WTC11 (cell line): ENCODE data around the gene ADAM19. TPM values are rescaled to one million over a fixed set of nuclear protein-coding genes. Genes with fewer than 3 reads are reported as not detected.

Source experiments
- ATAC-seq: fragments of 200-7000 bp; cut with Tn5 transposase; 2 replicates; pipeline ENCODE4 v1.10.0; 2021; ENCODE audit warnings: mild to moderate bottlenecking, moderate library complexity
- CTCF ChIA-PET: fragments of 300-600 bp; sonication (Branson Sonifier 250); formaldehyde crosslinking; loops from one replicate; lab custom pipeline; 2021; ENCODE audit warnings: antibody characterized with exemption; lab: Charles Lee
- POLR2A ChIA-PET: fragments of 350-600 bp; sonication (Branson Sonifier 250); formaldehyde crosslinking; loops from one replicate; lab custom pipeline; 2021; ENCODE audit warnings: antibody characterized with exemption; lab: Charles Lee
- DNase-seq: peaks from one replicate; pipeline ENCODE4 v3.0.0; 2021; ENCODE audit warnings: low spot score
- H3K27ac Mint-ChIP-seq: 2 replicates; pipeline ENCODE4 v1.8.0; 2021; ENCODE audit warnings: mixed read lengths
- H3K27me3 Mint-ChIP-seq: 2 replicates; pipeline ENCODE4 v1.8.0; 2021; ENCODE audit warnings: low read depth, mild to moderate bottlenecking, moderate library complexity, mixed read lengths
- H3K36me3 Mint-ChIP-seq: 2 replicates; pipeline ENCODE4 v1.8.0; 2021; ENCODE audit warnings: mixed read lengths
- H3K4me1 Mint-ChIP-seq: 2 replicates; pipeline ENCODE4 v1.8.0; 2022; ENCODE audit warnings: mixed read lengths
- H3K4me3 Mint-ChIP-seq: 2 replicates; pipeline ENCODE4 v1.8.0; 2021; ENCODE audit warnings: mild to moderate bottlenecking, moderate library complexity, mixed read lengths
- H3K9me3 Mint-ChIP-seq: 2 replicates; pipeline ENCODE4 v1.8.0; 2021; ENCODE audit warnings: mixed read lengths
- ATF1 ChIP-seq: sonication (generic); formaldehyde crosslinking; IDR thresholded peaks from 2 replicates; pipeline ENCODE4 v1.8.1; 2023; ENCODE audit warnings: mild to moderate bottlenecking, moderate library complexity, missing genetic modification reagents
- ATF2 ChIP-seq: sonication (generic); formaldehyde crosslinking; IDR thresholded peaks from 2 replicates; pipeline ENCODE4 v1.8.1; 2022; ENCODE audit warnings: low read depth, missing genetic modification reagents, borderline replicate concordance
- ATF6 ChIP-seq: sonication (generic); formaldehyde crosslinking; IDR thresholded peaks from 2 replicates; pipeline ENCODE4 v1.8.1; 2023; ENCODE audit warnings: mild to moderate bottlenecking, missing genetic modification reagents
- CDX4 ChIP-seq: fragments of 250-450 bp; sonication (Bioruptor Pico); IDR thresholded peaks from 2 replicates; pipeline ENCODE4 v1.9.0; 2021; ENCODE audit warnings: moderate library complexity, mild to moderate bottlenecking, inconsistent platforms, borderline replicate concordance
- JAZF1 ChIP-seq: fragments of 250-450 bp; sonication (Bioruptor Pico); IDR thresholded peaks from 2 replicates; pipeline ENCODE4 v1.9.0; 2021; ENCODE audit warnings: moderate library complexity, mild to moderate bottlenecking, inconsistent platforms
- MXD4 ChIP-seq: fragments of 250-450 bp; sonication (Bioruptor Pico); IDR thresholded peaks from 2 replicates; pipeline ENCODE4 v1.8.0; 2021; ENCODE audit warnings: mild to moderate bottlenecking, moderate library complexity, borderline replicate concordance
- NFATC4 ChIP-seq: fragments of 250-450 bp; sonication (Bioruptor Pico); IDR thresholded peaks from 2 replicates; pipeline ENCODE4 v1.9.0; 2021; ENCODE audit warnings: mild to moderate bottlenecking
- NFYB ChIP-seq: sonication (generic); formaldehyde crosslinking; conservative IDR thresholded peaks from 2 replicates; pipeline ENCODE4 v1.8.0; 2022; ENCODE audit warnings: low read depth, missing genetic modification reagents
- SMAD4 ChIP-seq: sonication (generic); formaldehyde crosslinking; IDR thresholded peaks from 2 replicates; pipeline ENCODE4 v1.8.0; 2022; ENCODE audit warnings: mild to moderate bottlenecking, missing genetic modification reagents
- TCF7 ChIP-seq: sonication (generic); formaldehyde crosslinking; IDR thresholded peaks from 2 replicates; pipeline ENCODE4 v1.8.0; 2022; ENCODE audit warnings: mild to moderate bottlenecking, low read depth, missing genetic modification reagents, moderate library complexity
- USF1 ChIP-seq: sonication (generic); formaldehyde crosslinking; IDR thresholded peaks from 2 replicates; pipeline ENCODE4 v1.8.0; 2022; ENCODE audit warnings: mild to moderate bottlenecking, missing genetic modification reagents
- ZBTB43 ChIP-seq: sonication (generic); formaldehyde crosslinking; IDR thresholded peaks from 2 replicates; pipeline ENCODE4 v1.8.1; 2023; ENCODE audit warnings: mild to moderate bottlenecking, missing genetic modification reagents
- ZMAT4 ChIP-seq: fragments of 250-450 bp; sonication (Bioruptor Pico); IDR thresholded peaks from 2 replicates; pipeline ENCODE4 v1.9.0; 2021; ENCODE audit warnings: mild to moderate bottlenecking
- ZNF121 ChIP-seq: sonication (generic); formaldehyde crosslinking; IDR thresholded peaks from 2 replicates; pipeline ENCODE4 v1.8.0; 2023; ENCODE audit warnings: missing genetic modification reagents
- ZNF281 ChIP-seq: sonication (generic); formaldehyde crosslinking; IDR thresholded peaks from 2 replicates; pipeline ENCODE4 v1.8.0; 2023; ENCODE audit warnings: mild to moderate bottlenecking, missing genetic modification reagents
- ZNF423 ChIP-seq: fragments of 250-450 bp; sonication (Bioruptor Pico); IDR thresholded peaks from 2 replicates; pipeline ENCODE4 v2.1.2; 2022; ENCODE audit warnings: mild to moderate bottlenecking, moderate library complexity
- ZSCAN18 ChIP-seq: fragments of 250-450 bp; sonication (Bioruptor Pico); IDR thresholded peaks from 2 replicates; pipeline ENCODE4 v2.1.2; 2022; ENCODE audit warnings: mild to moderate bottlenecking, moderate library complexity
- total RNA-seq: library from RNA; stranded (reverse); gene quantifications from 3 replicates; pipeline ENCODE4 v1.2.3, GENCODE V29; 2021

The ADAM19 gene
- total RNA-seq, 1 experiment from 2014 or later, result 28.6 TPM

- TF ChIP-seq ZMAT4 (CRISPR knock-in tag) (no peak), SMAD4 (CRISPR knock-in tag) (no peak), ATF2 (CRISPR knock-in tag) (no peak), ZNF121 (CRISPR knock-in tag) (no peak)
Measured at GRCh38 chr5:157547941-157548512, 27.5 kb downstream of the ADAM19 start (continued).

- H3K4me3 Mint-ChIP-seq, result no peak overlapping the region
Measured at GRCh38 chr5:157546456-157547100, 29.0 kb downstream of the ADAM19 start.

GRCh38 chr5:157545610-157546310 lies 29.8 kb downstream of the ADAM19 start:
- H3K4me1 Mint-ChIP-seq, result peaks cover 21% of the 10 kb centered on the region
- no peak for ATAC-seq

More at GRCh38 chr5:157546456-157547100, 29.0 kb downstream of the ADAM19 start:
- ATAC-seq (no peak), DNase-seq (no peak)
- CTCF ChIA-PET, result interaction anchor here (1.2 kb wide), 1 partner anchor 25 kb away, joined by 3 read pairs; no protein-coding TSS in a partner anchor
- Mint-ChIP-seq H3K9me3 (no peaks in the 10 kb centered on the region), H3K4me1 (peaks cover 13% of the 10 kb centered on the region), H3K27ac (no peak overlapping the region), H3K27me3 (no peaks in the 10 kb centered on the region)
- POLR2A ChIA-PET, result no interaction called here
- no peak for TF ChIP-seq USF1
- TF ChIP-seq ZBTB43 (CRISPR knock-in tag), result no peak
- no peak for TF ChIP-seq JAZF1 (CRISPR knock-in tag)
- TF ChIP-seq NFATC4 (CRISPR knock-in tag), result no peak
- TF ChIP-seq TCF7 (CRISPR knock-in tag), result no peak
- TF ChIP-seq, all 79 proteins: peak for 0
- H3K36me3 Mint-ChIP-seq, result 0 out of 2 replicates have a peak, but pooled peaks cover 3% of the 10 kb centered on the region

More at GRCh38 chr5:157545610-157546310, 29.8 kb downstream of the ADAM19 start:
- H3K27me3 Mint-ChIP-seq, result no peaks in the 10 kb centered on the region
- CTCF ChIA-PET, result interaction anchor here (1.2 kb wide), 1 partner anchor 24 kb away, joined by 3 read pairs; no protein-coding TSS in a partner anchor
- H3K27ac Mint-ChIP-seq, result no peak overlapping the region
- H3K9me3 Mint-ChIP-seq, result no peaks in the 10 kb centered on the region
- no peak for TF ChIP-seq ZNF281 (CRISPR knock-in tag)
- TF ChIP-seq CDX4, result no peak
- TF ChIP-seq MXD4 (CRISPR knock-in tag), result no peak
- TF ChIP-seq ATF6, result no peak
- no peak for TF ChIP-seq NFYB (CRISPR knock-in tag)
- TF ChIP-seq ZSCAN18 (CRISPR knock-in tag), result no peak
- no peak for TF ChIP-seq USF1
- no peak for TF ChIP-seq ZNF423
- TF ChIP-seq ATF1 (CRISPR knock-in tag), result no peak
- TF ChIP-seq, all 79 proteins: peak for 0
- DNase-seq, result no peak
- Mint-ChIP-seq H3K36me3 (0 out of 2 replicates have a peak, but pooled peaks cover 3% of the 10 kb centered on the region), H3K4me3 (no peak overlapping the region)
- POLR2A ChIA-PET, result no interaction called here
